Neural crest cell (in vitro differentiated cells): ENCODE results near the gene SRA1. TPM values are rescaled to one million over a fixed set of nuclear protein-coding genes. Genes with fewer than 3 reads are reported as not detected.

ENCODE experiments used
- DNase-seq: peaks from one replicate; pipeline ENCODE4 v3.0.0; 2021; ENCODE audit warnings: low read depth, mixed read lengths, low spot score
- H3K27ac Mint-ChIP-seq: one replicate; pipeline ENCODE4 v1.8.0; 2021; ENCODE audit warnings: mild to moderate bottlenecking, mixed read lengths; ENCODE audit not compliant: unreplicated experiment
- H3K27me3 Mint-ChIP-seq: 2 replicates; pipeline ENCODE4 v1.8.0; 2021; ENCODE audit warnings: low read depth, mild to moderate bottlenecking, mixed read lengths
- H3K36me3 Mint-ChIP-seq: 2 replicates; pipeline ENCODE4 v1.8.0; 2021; ENCODE audit warnings: low read depth, mild to moderate bottlenecking, mixed read lengths
- H3K4me1 Mint-ChIP-seq: 2 replicates; pipeline ENCODE4 v1.8.0; 2021; ENCODE audit warnings: mixed read lengths
- H3K4me3 Mint-ChIP-seq: one replicate; pipeline ENCODE4 v1.8.0; 2021; ENCODE audit warnings: mild to moderate bottlenecking, mixed read lengths
- H3K9me3 Mint-ChIP-seq: 2 replicates; pipeline ENCODE4 v1.8.0; 2021; ENCODE audit warnings: mixed read lengths
- CTCF ChIP-seq: fragments of 200-600 bp; sonication (generic); conservative IDR thresholded peaks from 2 replicates; pipeline ENCODE4 v1.5.0; 2021; ENCODE audit warnings: antibody characterized with exemption, mild to moderate bottlenecking
- microRNA-seq: library from miRNA; unstranded; fragments of <30 nt; microRNA quantifications from one replicate; pipeline ENCODE4, GENCODE V29; 2020
- total RNA-seq: library from RNA; stranded (reverse); gene quantifications from 2 replicates; pipeline ENCODE4 v1.2.1, GENCODE V29; 2021

The SRA1 gene
- total RNA-seq, 1 donor from 2014 or later: 36.3 TPM

- H3K36me3 Mint-ChIP-seq: peaks cover 18% of the 10 kb centered on the region
- H3K4me1 Mint-ChIP-seq: no peaks in the 10 kb centered on the region
- no peak for TF ChIP-seq CTCF
- H3K27ac Mint-ChIP-seq: no peak overlapping the region
- no peak overlapping the region for H3K4me3 Mint-ChIP-seq
- DNase-seq: no peak
- no peaks in the 10 kb centered on the region for H3K27me3 Mint-ChIP-seq
- H3K9me3 Mint-ChIP-seq: no peaks in the 10 kb centered on the region
Measured at GRCh38 chr5:140509898-140510297, 47.4 kb downstream of the SRA1 start.

GRCh38 chr5:140502834-140503233, 54.4 kb downstream of the SRA1 start:
- no peaks in the 10 kb centered on the region for H3K27me3 Mint-ChIP-seq
- H3K9me3 Mint-ChIP-seq: no peaks in the 10 kb centered on the region
- no peak for TF ChIP-seq CTCF
- H3K27ac Mint-ChIP-seq: no peak overlapping the region
- H3K4me3 Mint-ChIP-seq: no peak overlapping the region
- H3K4me1 Mint-ChIP-seq: no peaks in the 10 kb centered on the region
- peaks cover 3% of the 10 kb centered on the region for H3K36me3 Mint-ChIP-seq
- DNase-seq: no peak

Small RNAs within 50 kb of the gene (microRNA-seq; reads per million reads assigned to microRNA genes)
- 1.8 reads per million for gene MIR6831

Other genes starting within 250 kb of the SRA1 start
- gene HBEGF, start 210.9 kb downstream of the SRA1 start, total RNA-seq: 2.2 and 2.4 TPM in 2 replicates
- gene SLC4A9, start 197.3 kb downstream of the SRA1 start, total RNA-seq: not detected in 2 replicates
- gene ANKHD1, start 155.6 kb downstream of the SRA1 start, total RNA-seq: 152 and 154 TPM in 2 replicates
- 8.4 and 10.3 TPM in 2 replicates for gene EIF4EBP3, start 9.8 kb downstream of the SRA1 start, total RNA-seq
- gene APBB3, start 7.1 kb upstream of the SRA1 start, total RNA-seq: 36.2 TPM in 2 replicates
- 99.4 and 106 TPM in 2 replicates for gene SLC35A4, start 7.4 kb upstream of the SRA1 start, total RNA-seq
- gene CD14, start 75.7 kb upstream of the SRA1 start, total RNA-seq: 0.28 and 0.55 TPM in 2 replicates
- gene TMCO6, start 82.0 kb upstream of the SRA1 start, total RNA-seq: 25.2 and 27.4 TPM in 2 replicates
- gene NDUFA2, start 90.2 kb upstream of the SRA1 start, total RNA-seq: 62.7 and 69.7 TPM in 2 replicates
- gene IK, start 90.4 kb upstream of the SRA1 start, total RNA-seq: 80.0 and 87.3 TPM in 2 replicates
- 23.6 and 24.0 TPM in 2 replicates for gene WDR55, start 107.4 kb upstream of the SRA1 start, total RNA-seq
- gene DND1, start 116.1 kb upstream of the SRA1 start, total RNA-seq: 4.2 and 4.6 TPM in 2 replicates
- 92.7 and 98.7 TPM in 2 replicates for gene HARS1, start 133.9 kb upstream of the SRA1 start, total RNA-seq
- gene HARS2, start 134.0 kb upstream of the SRA1 start, total RNA-seq: 31.8 and 33.2 TPM in 2 replicates
- gene ZMAT2, start 143.0 kb upstream of the SRA1 start, total RNA-seq: 53.0 and 55.0 TPM in 2 replicates
- 0.07 TPM in 1 of 2 replicates, not detected in the other for gene PCDHA1, start 228.7 kb upstream of the SRA1 start, total RNA-seq
- gene PCDHA2, start 237.4 kb upstream of the SRA1 start, total RNA-seq: 1.2 TPM in 2 replicates
- gene PCDHA3, start 243.6 kb upstream of the SRA1 start, total RNA-seq: 0.32 and 0.37 TPM in 2 replicates
- gene PCDHA4, start 249.6 kb upstream of the SRA1 start, total RNA-seq: 9.0 and 9.9 TPM in 2 replicates